GM18909 (cell line): ENCODE measurements around the gene EPHB2.
A peak's percentile ranks its signal among the peaks of the same experiment; 100 is the strongest.

Experiments
- ATAC-seq: cut with Tn5 transposase; IDR thresholded peaks from one replicate; pipeline ENCODE4 v1.9.1; 2021; ENCODE audit warnings: mild to moderate bottlenecking; ENCODE audit not compliant: unreplicated experiment, poor library complexity

The EPHB2 gene

DNA sequence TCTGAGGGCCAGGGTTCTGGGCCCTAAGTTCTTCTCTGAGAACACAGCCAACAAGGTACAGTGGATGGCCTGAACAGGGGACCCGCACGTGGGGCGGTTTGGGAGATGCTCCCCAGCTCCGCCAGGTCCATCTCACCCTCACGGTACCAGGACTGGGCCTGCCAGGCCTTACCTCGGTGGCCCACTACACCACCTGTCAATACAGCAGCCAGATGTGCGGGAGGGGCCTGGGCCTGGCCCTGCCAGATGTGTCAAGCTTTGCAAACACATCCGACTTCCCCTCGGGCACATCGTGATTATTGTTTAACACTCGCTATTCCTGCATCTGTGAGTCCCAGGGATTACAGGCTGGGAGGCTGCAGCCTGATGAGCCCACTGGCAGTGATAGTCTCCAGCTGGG is 139.6 kb downstream of the EPHB2 start:
- no peak for ATAC-seq

DNA sequence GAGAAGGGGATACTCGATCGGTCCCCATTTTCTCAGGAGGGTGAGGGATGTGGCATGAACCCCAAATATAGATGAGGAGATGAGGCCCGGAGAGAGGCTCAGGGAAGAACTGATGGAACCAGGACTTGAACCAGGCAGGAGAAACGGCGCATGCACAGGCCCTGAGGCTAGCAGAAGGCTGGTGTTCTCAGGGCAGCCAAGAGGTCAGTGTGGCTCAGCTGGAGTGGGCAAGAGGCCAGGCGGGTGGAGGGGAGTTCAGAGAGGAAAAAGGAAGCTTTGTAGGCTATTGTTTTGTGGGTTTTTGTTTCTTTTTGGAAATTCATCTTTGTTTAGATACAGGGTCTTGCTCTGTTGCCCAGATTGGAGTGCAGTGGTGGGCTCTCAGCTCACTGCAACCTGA is 140.0 kb downstream of the EPHB2 start:
- ATAC-seq, result no peak

DNA sequence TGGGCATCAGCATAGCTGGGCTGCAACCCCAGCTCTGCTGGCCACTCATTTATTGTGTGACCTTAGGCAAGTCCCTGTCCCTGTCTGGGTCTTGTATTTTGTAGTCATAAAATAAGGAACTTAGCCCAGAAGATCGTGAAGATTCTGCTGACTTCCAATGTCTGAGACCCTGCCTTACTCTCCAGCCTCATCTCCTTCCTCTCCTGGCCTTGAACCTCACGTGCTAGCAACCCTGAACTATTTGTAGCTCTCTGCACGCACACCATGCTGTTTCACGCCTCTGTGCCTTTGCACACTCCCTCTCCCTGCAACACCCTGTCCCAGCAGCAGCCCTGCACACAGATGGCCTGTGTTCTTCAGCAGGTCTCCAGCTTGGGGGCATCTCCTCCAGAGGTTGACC is 140.9 kb downstream of the EPHB2 start:
- no peak for ATAC-seq

DNA sequence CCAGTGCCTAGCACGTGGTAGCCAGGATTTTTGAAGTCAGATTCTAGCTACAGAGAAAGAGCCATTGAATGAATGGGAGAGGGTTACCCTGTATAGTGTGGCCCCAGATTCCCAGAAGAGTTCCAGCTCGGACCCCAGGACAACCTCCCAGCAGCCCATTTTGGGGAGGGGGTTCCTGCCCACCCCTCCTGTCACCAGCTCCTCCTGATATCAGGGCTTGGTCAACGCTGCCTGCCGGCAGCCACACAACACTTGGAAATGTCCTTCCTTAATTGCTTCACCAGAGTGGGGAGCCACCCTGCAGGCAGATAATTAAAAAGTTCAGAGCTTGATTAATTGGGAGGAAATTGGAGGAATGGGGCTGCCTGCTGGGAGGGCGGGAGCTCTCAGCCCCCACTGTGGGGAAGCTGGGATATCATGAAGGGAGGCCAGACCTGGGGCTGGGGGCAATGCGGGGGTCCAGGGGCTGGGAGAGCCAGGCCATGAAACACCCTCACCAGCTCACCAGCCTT is 141.6 kb downstream of the EPHB2 start:
- no peak for ATAC-seq

DNA sequence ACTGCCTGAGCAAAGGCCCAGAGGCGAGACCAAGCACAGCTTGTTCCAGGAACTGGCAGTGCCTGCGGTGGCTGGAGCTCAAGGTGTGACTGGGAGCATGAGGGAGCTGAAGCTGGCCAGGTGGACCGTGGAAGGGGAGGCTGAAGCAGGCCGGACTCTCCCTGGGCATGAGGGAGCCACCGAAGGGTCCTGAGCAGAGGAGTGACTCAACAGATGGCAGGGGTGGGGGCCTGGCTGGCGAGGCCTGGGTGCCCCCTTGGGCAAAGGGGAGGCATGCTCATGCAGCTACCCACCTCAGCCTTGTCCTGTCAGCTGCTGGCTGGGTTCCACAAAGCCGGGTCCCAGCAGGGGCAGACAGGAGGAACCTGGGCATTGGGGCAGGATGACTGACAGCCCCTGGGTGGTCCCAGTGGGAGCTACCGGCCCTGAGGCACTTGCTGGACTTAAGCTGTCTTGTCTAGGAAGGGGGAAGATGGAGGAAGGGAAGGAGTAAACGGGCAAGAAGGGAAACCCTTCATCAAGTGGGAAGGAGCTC is 143.1 kb downstream of the EPHB2 start:
- ATAC-seq, result no peak

DNA sequence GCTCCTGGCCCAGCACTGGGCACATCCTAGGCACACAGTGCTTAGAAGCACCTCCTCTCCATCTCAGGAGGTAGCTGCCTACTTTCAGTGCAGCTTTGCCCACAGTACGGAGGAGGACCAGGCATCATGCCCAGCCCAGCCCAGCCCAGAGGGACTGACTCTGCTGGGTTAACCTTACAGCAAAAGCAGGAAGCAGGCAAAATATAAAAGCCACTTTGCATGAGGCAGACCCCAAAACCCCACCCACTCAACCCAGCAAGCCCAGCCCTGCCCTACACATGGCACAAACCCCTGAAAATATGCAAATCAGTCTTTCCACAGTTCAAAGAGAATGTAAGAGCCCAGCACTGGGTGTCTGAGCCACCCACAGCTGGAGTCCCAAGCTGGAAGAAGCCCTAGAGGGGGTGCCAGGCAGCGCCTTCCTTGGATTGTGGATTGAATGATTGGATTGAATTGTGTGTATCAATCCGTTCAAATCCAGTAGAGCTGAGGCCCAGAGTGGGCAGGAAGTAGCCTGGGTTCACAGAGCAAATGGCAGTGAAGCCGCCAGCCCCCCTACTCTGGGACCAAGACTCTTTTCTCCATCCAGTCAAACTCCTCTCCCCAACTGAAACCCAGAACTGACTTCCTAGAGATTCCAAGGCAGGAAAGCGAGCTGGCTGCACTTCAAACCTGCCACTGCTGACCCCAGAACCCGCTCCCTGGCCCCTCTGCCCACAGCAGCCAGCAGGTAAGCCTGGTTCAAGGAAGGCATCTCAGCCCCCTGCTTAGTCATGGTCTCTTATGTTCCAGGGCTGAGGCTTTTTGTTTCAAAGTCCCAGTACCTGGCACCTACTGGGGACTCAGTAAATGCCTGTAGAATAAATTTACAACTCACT is 144.3 kb downstream of the EPHB2 start:
- ATAC-seq, result peak; percentile 58

DNA sequence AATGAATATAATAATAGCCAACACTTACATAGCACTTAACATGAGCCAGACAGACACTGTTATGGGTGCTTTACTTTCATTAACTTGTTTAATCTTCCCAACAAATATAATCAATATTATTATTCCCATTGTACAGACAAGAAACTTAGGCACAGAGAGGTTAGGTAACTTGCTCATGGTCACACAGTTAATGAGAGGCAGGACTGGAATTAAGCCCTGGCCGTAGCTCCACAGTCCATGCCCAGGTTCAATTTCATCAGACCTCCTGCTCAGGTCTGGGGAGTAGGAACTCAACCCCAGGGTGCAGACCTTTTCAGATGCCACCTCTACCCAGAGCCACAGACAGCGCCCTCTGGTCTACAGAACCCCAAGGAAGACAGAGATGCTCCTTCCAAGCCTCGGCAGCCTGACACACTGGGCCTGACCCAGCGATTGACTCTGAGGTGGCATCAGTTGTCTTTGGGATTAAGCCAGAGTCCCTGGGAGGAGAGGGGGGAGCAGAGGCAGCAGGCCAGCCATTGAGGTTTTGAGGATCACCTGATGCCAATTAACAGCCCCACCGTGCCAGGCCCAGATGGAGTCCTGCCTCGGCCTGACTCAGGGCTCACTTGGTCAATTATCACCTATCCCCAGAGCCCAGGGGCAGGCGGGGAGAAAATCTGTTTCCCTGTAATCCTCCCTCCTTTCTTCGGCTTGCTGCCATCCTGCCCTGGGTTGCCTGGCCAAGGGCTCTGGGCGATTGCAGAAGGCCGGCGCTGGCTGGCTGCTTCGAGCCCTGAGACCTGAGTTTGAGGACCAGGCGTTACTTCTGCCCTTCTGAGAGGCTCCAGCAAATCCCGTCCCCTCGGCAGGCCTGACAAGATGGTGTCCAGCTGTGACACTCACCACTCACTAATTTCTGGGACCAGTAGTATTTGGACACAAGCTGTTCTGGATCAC is 145.3 kb downstream of the EPHB2 start:
- no peak for ATAC-seq

DNA sequence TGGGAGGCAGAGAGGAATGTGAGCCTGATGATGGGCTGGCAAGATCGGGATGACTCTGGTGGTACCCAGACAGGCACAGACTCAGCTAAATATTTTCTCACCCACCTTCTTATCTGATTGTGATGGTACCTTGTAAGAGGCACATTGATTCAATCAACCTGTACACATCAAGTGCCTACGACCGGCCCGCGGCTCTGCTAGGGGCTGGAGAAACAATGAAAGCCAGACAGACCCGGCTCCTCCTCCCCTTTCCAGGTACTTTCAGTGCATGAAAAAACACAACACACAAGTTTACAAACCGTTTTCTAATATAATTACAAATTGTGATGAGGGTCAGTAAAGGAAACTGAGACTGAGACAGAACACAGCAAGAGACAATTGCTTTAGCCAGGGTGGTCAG is 147.0 kb downstream of the EPHB2 start:
- ATAC-seq, result no peak

DNA sequence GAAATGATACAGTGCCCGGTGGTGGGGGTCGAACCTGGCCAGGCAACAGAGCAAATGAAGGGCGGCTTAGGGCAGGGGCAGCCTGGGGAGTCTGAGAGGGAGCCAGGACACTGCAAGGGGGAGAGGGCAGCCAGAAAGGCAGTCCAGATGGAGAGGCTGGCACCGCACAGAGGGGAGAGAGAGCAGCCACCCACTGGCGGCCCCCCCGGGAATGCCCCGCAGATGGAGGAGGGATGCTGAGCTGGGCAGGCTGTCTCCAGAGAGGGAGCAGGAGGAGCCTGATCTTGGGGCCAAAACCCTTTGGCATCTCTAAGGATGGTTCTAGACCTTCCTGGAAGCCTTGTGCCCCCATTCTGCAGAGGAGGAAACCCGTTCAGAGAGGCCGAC is 149.8 kb downstream of the EPHB2 start:
- ATAC-seq, result no peak

DNA sequence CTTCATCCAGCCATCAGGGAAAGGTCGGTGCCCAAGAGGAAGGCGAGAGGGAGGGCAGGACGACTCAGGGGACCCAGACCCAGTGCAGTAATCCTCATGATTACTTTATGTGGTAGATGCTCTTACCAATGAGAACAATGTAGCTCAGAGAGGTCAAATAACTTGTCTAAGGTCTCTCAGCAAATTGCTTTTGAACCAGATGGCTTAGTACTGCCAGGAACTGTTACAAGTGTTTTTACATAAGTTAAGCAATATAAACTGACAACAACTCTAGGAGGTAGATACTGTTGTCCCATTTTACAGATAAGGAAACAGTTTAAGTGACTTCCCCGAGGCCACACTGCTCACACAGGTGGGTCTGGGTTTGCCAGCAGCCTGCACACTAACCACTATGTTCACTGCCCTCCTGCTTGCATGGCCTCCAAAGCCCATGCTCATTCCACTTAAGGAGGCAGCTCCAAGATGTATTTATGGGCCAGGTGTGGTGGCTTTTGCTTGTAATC is 150.3 kb downstream of the EPHB2 start:
- no peak for ATAC-seq

DNA sequence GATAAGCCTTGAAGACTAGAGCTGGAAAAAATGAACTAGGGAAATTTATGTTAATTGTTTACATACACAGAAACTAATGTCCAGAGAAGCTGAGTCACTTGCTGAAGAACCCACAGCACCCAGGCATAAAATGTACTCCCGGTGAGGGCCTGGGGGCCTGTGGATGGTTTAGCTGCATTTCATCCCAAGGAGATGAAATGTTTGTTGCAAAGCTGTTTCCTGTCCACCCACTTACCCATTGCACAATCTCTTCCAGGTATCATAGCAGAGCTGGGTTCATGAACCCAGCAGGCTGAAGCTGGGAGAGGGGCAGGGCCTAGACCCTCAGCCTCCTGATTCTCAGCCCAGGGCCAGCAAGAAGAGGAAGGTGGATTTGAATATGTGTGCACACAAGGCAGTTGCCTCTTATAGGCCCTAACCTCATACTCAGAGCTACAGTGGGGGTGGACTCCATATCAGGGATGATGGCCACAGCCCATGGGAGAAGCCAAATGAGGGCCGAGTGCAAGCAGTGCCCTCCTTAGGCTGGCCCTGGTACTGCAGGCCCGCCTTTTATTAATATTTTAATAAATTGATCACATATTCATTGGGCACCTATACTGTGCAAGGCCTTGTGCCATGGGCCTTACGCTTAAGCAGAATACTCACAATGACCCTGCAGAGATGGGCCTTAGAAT is 151.3 kb downstream of the EPHB2 start:
- no peak for ATAC-seq

DNA sequence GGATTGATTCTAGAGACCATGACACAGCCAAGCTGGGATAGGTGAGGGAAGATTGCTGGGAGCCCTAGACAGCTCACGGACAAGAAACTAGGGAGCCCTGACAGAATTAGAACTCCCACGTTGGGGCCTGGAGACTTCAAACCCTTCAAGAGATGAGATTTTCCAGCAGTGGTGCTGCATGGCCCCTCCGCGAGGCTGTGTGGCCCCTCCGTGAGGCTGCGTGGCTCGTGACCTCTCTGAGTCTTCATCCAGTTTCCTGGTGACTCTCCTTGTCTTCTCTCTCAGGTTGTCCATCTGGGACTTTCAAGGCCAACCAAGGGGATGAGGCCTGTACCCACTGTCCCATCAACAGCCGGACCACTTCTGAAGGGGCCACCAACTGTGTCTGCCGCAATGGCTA is 152.1 kb downstream of the EPHB2 start:
- ATAC-seq, result no peak

DNA sequence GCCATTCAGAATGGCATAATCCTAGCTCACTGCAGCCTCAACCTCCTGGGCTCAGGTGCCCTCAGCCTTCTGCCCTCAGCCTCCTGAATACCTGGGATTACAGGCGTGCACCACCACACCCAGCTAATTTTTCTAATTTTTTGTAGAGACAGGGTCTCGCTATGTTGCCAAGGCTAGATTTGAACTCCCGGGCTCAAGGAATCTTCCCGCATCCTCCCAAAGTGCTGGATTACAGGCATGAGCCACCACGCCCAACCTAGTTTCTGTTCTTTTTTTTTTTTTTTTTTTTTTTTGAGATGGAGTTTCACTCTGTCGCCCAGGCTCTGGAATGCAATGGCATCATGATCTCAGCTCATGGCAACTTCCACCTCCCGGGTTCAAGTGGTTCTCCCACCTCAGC is 153.1 kb downstream of the EPHB2 start:
- no peak for ATAC-seq

DNA sequence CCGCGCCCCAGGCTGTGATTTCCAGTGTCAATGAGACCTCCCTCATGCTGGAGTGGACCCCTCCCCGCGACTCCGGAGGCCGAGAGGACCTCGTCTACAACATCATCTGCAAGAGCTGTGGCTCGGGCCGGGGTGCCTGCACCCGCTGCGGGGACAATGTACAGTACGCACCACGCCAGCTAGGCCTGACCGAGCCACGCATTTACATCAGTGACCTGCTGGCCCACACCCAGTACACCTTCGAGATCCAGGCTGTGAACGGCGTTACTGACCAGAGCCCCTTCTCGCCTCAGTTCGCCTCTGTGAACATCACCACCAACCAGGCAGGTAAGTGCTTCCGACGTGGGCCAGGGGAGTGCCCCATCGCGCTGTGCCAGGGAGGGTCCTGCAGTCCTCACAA is 154.2 kb downstream of the EPHB2 start:
- no peak for ATAC-seq

DNA sequence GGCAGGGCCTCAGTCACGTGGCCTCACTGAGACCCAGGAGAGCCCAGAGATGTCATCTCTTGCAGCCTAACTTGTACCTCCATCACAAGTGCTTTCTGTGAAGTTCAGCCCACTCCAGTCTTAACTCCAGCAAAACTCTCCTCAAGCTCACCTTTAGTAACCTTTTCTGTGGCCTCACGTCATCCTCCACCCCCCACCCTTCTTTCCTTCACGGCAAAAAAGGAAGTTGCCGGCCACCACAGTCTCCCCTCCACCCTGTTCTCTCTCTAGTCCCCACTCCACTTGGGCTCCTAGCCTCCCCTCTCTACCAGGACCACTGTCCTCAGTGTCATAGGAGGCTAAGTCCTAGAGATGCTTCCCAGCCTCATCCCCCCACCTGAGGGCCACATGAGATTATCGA is 155.1 kb downstream of the EPHB2 start:
- ATAC-seq, result no peak

DNA sequence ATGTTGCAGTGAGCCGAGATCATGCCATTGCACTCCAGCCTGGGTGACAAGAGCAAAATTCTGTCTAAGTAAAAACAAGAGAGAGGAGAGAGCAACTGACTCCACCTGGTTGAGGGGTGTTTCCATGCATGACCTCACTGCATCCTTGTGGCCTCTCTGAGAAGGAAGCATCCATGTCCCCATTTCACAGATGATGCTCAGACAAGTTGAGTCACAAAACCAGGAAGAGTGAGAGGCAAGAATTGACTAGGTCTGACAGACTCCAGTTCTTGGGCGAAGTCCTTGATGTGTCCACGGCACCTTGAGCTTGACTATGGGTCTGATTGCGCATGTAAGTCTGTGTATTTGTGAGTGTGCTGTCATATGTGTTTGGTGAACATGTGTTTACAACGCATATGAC is 156.2 kb downstream of the EPHB2 start:
- ATAC-seq, result no peak

DNA sequence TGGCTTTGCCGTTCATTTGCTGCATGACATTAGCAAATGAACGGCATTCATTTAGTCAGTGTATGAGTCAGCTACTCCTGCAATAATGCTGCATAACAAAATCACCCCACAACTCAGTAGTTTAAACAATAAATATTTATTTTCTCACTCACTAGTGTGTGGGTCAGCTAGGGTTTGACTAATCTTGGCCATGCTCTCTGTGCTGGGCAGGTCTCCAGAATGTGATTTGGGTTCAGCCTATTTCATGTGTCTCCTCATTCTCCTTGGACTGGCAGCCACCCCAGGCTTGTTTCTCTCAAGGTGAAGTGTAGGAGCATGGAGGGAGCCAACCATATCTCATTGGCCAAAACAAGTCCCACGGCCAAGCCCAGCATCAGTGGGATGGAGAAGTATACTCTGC is 157.7 kb downstream of the EPHB2 start:
- ATAC-seq, result no peak

DNA sequence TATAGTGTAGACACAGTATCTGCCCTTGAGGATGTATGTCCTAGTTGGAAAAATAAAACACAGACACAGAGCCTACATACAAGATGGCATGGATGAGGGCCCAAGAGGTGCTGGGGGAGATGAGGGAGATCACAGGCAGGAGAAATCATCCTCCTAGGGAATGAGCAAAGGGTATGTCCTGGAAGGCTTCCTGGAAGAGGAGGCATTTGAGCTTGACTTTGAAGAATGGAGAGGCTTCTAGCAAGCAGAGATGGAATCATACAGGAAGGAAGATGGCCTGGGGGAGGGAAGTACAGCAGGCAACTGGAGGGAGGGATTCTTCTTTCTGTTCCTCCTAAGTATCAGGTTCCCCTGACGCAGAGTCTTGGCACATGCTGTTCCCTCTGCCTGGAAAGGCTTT is 158.7 kb downstream of the EPHB2 start:
- no peak for ATAC-seq

DNA sequence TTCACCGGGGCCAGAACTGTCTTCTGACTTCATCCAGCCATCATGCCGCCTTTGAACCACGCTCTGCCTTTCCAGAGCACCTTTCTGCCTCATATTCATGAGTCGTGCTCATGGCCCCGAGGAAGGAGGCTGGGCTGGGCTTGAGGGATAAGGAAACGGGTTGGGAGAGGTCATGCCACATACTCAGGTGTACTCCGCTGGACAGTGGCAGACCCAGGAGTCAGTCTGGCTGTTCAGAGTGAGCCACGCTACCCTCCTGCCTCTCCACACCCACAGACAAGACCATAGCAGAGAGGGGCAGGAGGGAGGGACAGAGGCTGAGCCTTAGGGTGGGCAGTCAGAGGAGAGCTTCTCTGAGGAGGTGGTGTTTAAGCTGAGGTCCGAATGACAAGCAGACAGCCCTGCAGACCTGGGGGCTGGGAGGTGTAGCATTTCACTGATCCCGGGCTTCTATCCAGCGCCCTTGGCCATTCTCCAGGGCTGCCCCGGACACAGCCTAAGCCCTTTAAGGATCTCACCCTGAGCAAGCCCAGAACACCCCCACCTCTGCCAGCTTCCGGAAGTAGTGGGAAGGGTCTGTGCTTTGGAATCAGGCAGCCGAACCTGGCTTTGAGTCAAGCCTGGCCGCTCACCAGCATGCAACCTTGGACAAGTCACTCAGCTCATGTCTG is 159.7 kb downstream of the EPHB2 start:
- ATAC-seq, result no peak
